NCI-H1436 (cell line): Measurements from ENCODE around the gene DLX1.
"Not testable (repeated sequence)": the region's sequence is repeated elsewhere in the genome, so short reads cannot be mapped to it uniquely, and the experiment has no call there.

Experiments
- DNase-seq: peaks from one replicate; lab custom pipeline; 2025; lab: John Stamatoyannopoulos, UW

Gene DLX1

GRCh38 chr2:172098650-172099471, 13.6 kb downstream of the DLX1 start:
- no peak for DNase-seq

GRCh38 chr2:172099472-172100079, 14.3 kb downstream of the DLX1 start:
- no peak for DNase-seq

- no peak for DNase-seq
Observed at GRCh38 chr2:172100080-172100934, 15.0 kb downstream of the DLX1 start.

GRCh38 chr2:172100935-172101820, 15.9 kb downstream of the DLX1 start:
- DNase-seq: no peak

GRCh38 chr2:172101821-172102390, 16.6 kb downstream of the DLX1 start:
- DNase-seq: no peak

GRCh38 chr2:172102391-172103359, 17.4 kb downstream of the DLX1 start, which contains the start of gene DLX2:
Gene DLX2, minus strand, starts transcription at chr2:172102900. Its CDS starts 362 bp downstream, at chr2:172102538.
- peak; percentile 97 for DNase-seq

- no peak for DNase-seq
Observed at GRCh38 chr2:172103471-172104272, 18.4 kb downstream of the DLX1 start.

- DNase-seq: no peak
Observed at GRCh38 chr2:172105471-172106107, 20.3 kb downstream of the DLX1 start.

- no peak for DNase-seq
Observed at GRCh38 chr2:172106108-172106961, 21.0 kb downstream of the DLX1 start.

- no peak for DNase-seq
Observed at GRCh38 chr2:172107690-172108586, 22.6 kb downstream of the DLX1 start.

- DNase-seq: no peak
Observed at GRCh38 chr2:172108587-172108930, 23.3 kb downstream of the DLX1 start.

- no peak for DNase-seq
Observed at GRCh38 chr2:172109256-172109987, 24.1 kb downstream of the DLX1 start.

GRCh38 chr2:172109988-172110811, 24.9 kb downstream of the DLX1 start:
- no peak for DNase-seq

- DNase-seq: peak; percentile 9
Observed at GRCh38 chr2:172113617-172114016, 28.3 kb downstream of the DLX1 start.

- not testable (repeated sequence) for DNase-seq
Observed at GRCh38 chr2:172114176-172114575, 28.9 kb downstream of the DLX1 start.
